Ovary (tissue), 3 donors: ENCODE results near the gene JUND.

ENCODE experiments used
- EP300 ChIP-seq: sonication (generic); formaldehyde crosslinking; IDR thresholded peaks from one replicate; pipeline ENCODE4 v1.6.1; 2017; ENCODE audit warnings: antibody characterized with exemption
- TF ChIP-seq, protein P1 (sequence below), 3 donors: fragments of 450-650 bp in 2 of 3; fragments of 200-600 bp in 1 of 3; IDR thresholded peaks; one replicate each; pipeline versions ENCODE4 v1.5.1 to v1.8.0; 2016 to 2022; ENCODE audit warnings: antibody characterized with exemption in 3 of 3, mild to moderate bottlenecking in 1 of 3
- donor health status: DM: no; HTN: no; CAD: no.

DNA sequence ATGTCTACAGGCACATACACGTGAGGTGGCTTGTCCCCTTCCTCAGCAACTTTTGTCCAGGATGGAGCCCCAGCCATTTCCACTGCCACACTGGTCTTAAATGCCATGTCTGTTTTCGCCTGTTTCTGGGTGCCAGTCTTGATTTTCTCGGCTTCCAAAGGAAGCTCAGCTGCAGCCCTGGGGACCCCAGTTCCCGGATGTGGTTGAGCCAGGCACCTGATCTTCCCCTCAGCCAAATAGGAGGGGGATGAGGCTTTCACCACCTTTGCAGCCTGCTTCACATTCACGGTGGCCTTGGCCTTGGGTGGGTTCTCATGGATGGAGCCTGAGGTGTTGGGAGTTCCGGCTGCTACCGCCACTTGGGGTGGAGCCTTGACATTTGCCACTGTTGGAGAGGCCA is 15.8 kb downstream of the JUND start:
- TF ChIP-seq, protein P1, sequence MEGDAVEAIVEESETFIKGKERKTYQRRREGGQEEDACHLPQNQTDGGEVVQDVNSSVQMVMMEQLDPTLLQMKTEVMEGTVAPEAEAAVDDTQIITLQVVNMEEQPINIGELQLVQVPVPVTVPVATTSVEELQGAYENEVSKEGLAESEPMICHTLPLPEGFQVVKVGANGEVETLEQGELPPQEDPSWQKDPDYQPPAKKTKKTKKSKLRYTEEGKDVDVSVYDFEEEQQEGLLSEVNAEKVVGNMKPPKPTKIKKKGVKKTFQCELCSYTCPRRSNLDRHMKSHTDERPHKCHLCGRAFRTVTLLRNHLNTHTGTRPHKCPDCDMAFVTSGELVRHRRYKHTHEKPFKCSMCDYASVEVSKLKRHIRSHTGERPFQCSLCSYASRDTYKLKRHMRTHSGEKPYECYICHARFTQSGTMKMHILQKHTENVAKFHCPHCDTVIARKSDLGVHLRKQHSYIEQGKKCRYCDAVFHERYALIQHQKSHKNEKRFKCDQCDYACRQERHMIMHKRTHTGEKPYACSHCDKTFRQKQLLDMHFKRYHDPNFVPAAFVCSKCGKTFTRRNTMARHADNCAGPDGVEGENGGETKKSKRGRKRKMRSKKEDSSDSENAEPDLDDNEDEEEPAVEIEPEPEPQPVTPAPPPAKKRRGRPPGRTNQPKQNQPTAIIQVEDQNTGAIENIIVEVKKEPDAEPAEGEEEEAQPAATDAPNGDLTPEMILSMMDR (IDR thresholded peaks at IDR 0.05): no peak
- no peak for TF ChIP-seq EP300
